Mucosa of rectum (tissue), 2 donors: ENCODE data around the gene SLC35E4.
A peak's percentile ranks its signal among the peaks of the same experiment; 100 is the strongest.
"Not testable (repeated sequence)": the region's sequence is repeated elsewhere in the genome, so short reads cannot be mapped to it uniquely, and the experiment has no call there.

Experiments used
- H3K27ac ChIP-seq, 2 donors: one replicate each; pipeline ENCODE4 v1.7.0; 2013; ENCODE audit warnings: inconsistent platforms in 2 of 2, low read depth in 2 of 2, low read length in 2 of 2
- H3K27me3 ChIP-seq, 2 donors: one replicate each; pipeline ENCODE4 v1.7.0; 2013; ENCODE audit warnings: low read length in 2 of 2; ENCODE audit not compliant: control insufficient read depth in 2 of 2, insufficient read depth in 2 of 2
- H3K36me3 ChIP-seq, 2 donors: one replicate each; pipeline ENCODE4 v1.7.0; 2013; ENCODE audit warnings: low read length in 2 of 2; ENCODE audit not compliant: control insufficient read depth in 2 of 2, insufficient read depth in 2 of 2
- H3K4me1 ChIP-seq, 2 donors: one replicate each; pipeline ENCODE4 v1.7.0; 2013; ENCODE audit warnings: low read length in 2 of 2, mild to moderate bottlenecking in 1 of 2; ENCODE audit not compliant: control insufficient read depth in 2 of 2, insufficient read depth in 2 of 2
- H3K4me3 ChIP-seq, 2 donors: one replicate each; pipeline ENCODE4 v1.7.0; 2013; ENCODE audit warnings: low read length in 2 of 2
- H3K9ac ChIP-seq, 2 donors: one replicate each; pipeline ENCODE4 v1.7.0; 2013; ENCODE audit warnings: low read length in 2 of 2, low read depth in 1 of 2, mild to moderate bottlenecking in 1 of 2
- H3K9me3 ChIP-seq, 2 donors: one replicate each; pipeline ENCODE4 v1.7.0; 2013; ENCODE audit warnings: low read length in 2 of 2; ENCODE audit not compliant: control insufficient read depth in 2 of 2
- donor health status: healthy.
- donor health status: Normal muscosa, but diverticular disease.

SLC35E4 gene

GRCh38 chr22:30635273-30636225 is at the start of gene SLC35E4:
TSS of gene SLC35E4 (plus strand) at chr22:30635781. CDS start at chr22:30636451, 670 bp downstream.
- Histone ChIP-seq H3K4me1 (peaks cover 26 to 30% of the 10 kb centered on the region in 2 donors), H3K27me3 (no peaks in the 10 kb centered on the region), H3K9me3 (no peaks in the 10 kb centered on the region), H3K4me3 (peak within 1 kb of the TSS; percentile 76 to 79), H3K36me3 (no peaks in the 10 kb centered on the region), H3K9ac (peak within 1 kb of the TSS; percentile 85 to 89), H3K27ac (peak within 1 kb of the TSS; percentile 61 to 83)

GRCh38 chr22:30586414-30586813 is 49.2 kb upstream of the SLC35E4 start:
- H3K9ac ChIP-seq, result no peak overlapping the region
- no peaks in the 10 kb centered on the region for H3K9me3 ChIP-seq
- no peaks in the 10 kb centered on the region for H3K27me3 ChIP-seq
- H3K27ac ChIP-seq, result no peak overlapping the region
- H3K4me1 ChIP-seq, result peaks cover 10 to 11% of the 10 kb centered on the region in 2 donors
- H3K36me3 ChIP-seq, result peaks cover 72 to 78% of the 10 kb centered on the region in 2 donors
- H3K4me3 ChIP-seq, result no peak overlapping the region

- H3K4me1 ChIP-seq, result peaks cover 10 to 16% of the 10 kb centered on the region in 2 donors
- H3K9ac ChIP-seq, result peak overlapping the region; percentile 77 to 92
- H3K27ac ChIP-seq, result peak overlapping the region; percentile 76 to 80
- peaks cover 29 to 31% of the 10 kb centered on the region in 2 donors for H3K36me3 ChIP-seq
- H3K9me3 ChIP-seq, result no peaks in the 10 kb centered on the region
- H3K4me3 ChIP-seq, result peak overlapping the region; percentile 92 to 100
- H3K27me3 ChIP-seq, result peaks cover 0 to 4% of the 10 kb centered on the region in 2 donors
Observed at GRCh38 chr22:30591191-30591587, 44.4 kb upstream of the SLC35E4 start.

- Histone ChIP-seq H3K4me3 (peak within 1 kb of the TSS; percentile 92 to 100), H3K36me3 (peaks cover 23 to 25% of the 10 kb centered on the region in 2 donors), H3K9ac (peak within 1 kb of the TSS; percentile 77 to 92), H3K27me3 (peaks cover 0 to 4% of the 10 kb centered on the region in 2 donors), H3K4me1 (peaks cover 10 to 16% of the 10 kb centered on the region in 2 donors), H3K9me3 (no peaks in the 10 kb centered on the region), H3K27ac (peak within 1 kb of the TSS; percentile 76 to 80)
Observed at GRCh38 chr22:30591588-30592359, 43.8 kb upstream of the SLC35E4 start, which contains the start of gene PES1. TSS of gene PES1 (minus strand) at chr22:30591910. CDS start at chr22:30591833, 77 bp downstream.

- peak overlapping the region in 1 of 2 donors; percentile 100 for H3K4me3 ChIP-seq
- not testable (repeated sequence) for H3K9me3 ChIP-seq, H3K9ac ChIP-seq, H3K27me3 ChIP-seq
- peak overlapping the region in 1 of 2 donors; percentile 80 for H3K27ac ChIP-seq
- H3K36me3 ChIP-seq, result peaks cover 18 to 20% of the 10 kb centered on the region in 2 donors
- H3K4me1 ChIP-seq, result peaks cover 10 to 16% of the 10 kb centered on the region in 2 donors
Observed at GRCh38 chr22:30592360-30592713, 43.2 kb upstream of the SLC35E4 start.

- H3K4me1 ChIP-seq, result peaks cover 2 to 9% of the 10 kb centered on the region in 2 donors
- no peak overlapping the region for H3K4me3 ChIP-seq
- no peak overlapping the region for H3K27ac ChIP-seq
- H3K9ac ChIP-seq, result no peak overlapping the region
- H3K9me3 ChIP-seq, result no peaks in the 10 kb centered on the region
- no peaks in the 10 kb centered on the region for H3K36me3 ChIP-seq
- peaks cover 0 to 4% of the 10 kb centered on the region in 2 donors for H3K27me3 ChIP-seq
Observed at GRCh38 chr22:30596199-30596598, 39.4 kb upstream of the SLC35E4 start.

- H3K4me3 ChIP-seq, result no peak overlapping the region
- H3K27ac ChIP-seq, result no peak overlapping the region
- H3K9me3 ChIP-seq, result no peaks in the 10 kb centered on the region
- no peak overlapping the region for H3K9ac ChIP-seq
- peaks cover 0 to 4% of the 10 kb centered on the region in 2 donors for H3K27me3 ChIP-seq
- H3K4me1 ChIP-seq, result peaks cover 0 to 11% of the 10 kb centered on the region in 2 donors
- no peaks in the 10 kb centered on the region for H3K36me3 ChIP-seq
Observed at GRCh38 chr22:30596886-30597285, 38.7 kb upstream of the SLC35E4 start.

- H3K4me3 ChIP-seq, result no peak overlapping the region
- H3K27me3 ChIP-seq, result peaks cover 0 to under 1% of the 10 kb centered on the region in 2 donors
- H3K4me1 ChIP-seq, result peaks cover 4 to 5% of the 10 kb centered on the region in 2 donors
- H3K9ac ChIP-seq, result no peak overlapping the region
- no peaks in the 10 kb centered on the region for H3K9me3 ChIP-seq
- no peaks in the 10 kb centered on the region for H3K36me3 ChIP-seq
- no peak overlapping the region for H3K27ac ChIP-seq
Observed at GRCh38 chr22:30598986-30599385, 36.6 kb upstream of the SLC35E4 start.

GRCh38 chr22:30600921-30601320 is 34.7 kb upstream of the SLC35E4 start:
- Histone ChIP-seq H3K4me3 (no peak overlapping the region), H3K9ac (no peak overlapping the region), H3K9me3 (no peaks in the 10 kb centered on the region), H3K27me3 (no peaks in the 10 kb centered on the region), H3K27ac (no peak overlapping the region), H3K4me1 (peaks cover 13 to 17% of the 10 kb centered on the region in 2 donors), H3K36me3 (no peaks in the 10 kb centered on the region)
